Activated CD8-positive, alpha-beta T cell treated with anti-CD3 and anti-CD28 coated beads for 36 hours (primary cell): ENCODE results near the gene GIPC3. TPM values are rescaled to one million over a fixed set of nuclear protein-coding genes. Genes with fewer than 3 reads are reported as not detected.

Experiments used
- ATAC-seq: fragments of 200-7000 bp; cut with Tn5 transposase; one replicate; pipeline ENCODE4 v1.10.0; 2021; ENCODE audit warnings: mild to moderate bottlenecking, moderate library complexity
- CTCF ChIA-PET: fragments of 350-600 bp; sonication (Branson Sonifier 250); formaldehyde crosslinking; loops from one replicate; lab custom pipeline; 2021; ENCODE audit warnings: antibody characterized with exemption; lab: Charles Lee
- POLR2A ChIA-PET: fragments of 350-600 bp; sonication (Branson Sonifier 250); formaldehyde crosslinking; loops from one replicate; lab custom pipeline; 2021; ENCODE audit warnings: antibody characterized with exemption; lab: Charles Lee
- DNase-seq: peaks from one replicate; pipeline ENCODE4 v3.0.0-alpha.2; 2020
- H3K27ac Mint-ChIP-seq: one replicate; pipeline ENCODE4 v1.8.0; 2021; ENCODE audit warnings: mild to moderate bottlenecking, mixed read lengths
- H3K27me3 Mint-ChIP-seq: one replicate; pipeline ENCODE4 v1.8.0; 2021; ENCODE audit warnings: mixed read lengths
- H3K36me3 Mint-ChIP-seq: one replicate; pipeline ENCODE4 v1.8.0; 2021; ENCODE audit warnings: low read depth, mixed read lengths
- H3K4me1 Mint-ChIP-seq: one replicate; pipeline ENCODE4 v1.8.0; 2021; ENCODE audit warnings: low read depth, mixed read lengths
- H3K4me3 Mint-ChIP-seq: one replicate; pipeline ENCODE4 v1.8.0; 2021; ENCODE audit warnings: mild to moderate bottlenecking, moderate library complexity, mixed read lengths
- H3K9me3 Mint-ChIP-seq: one replicate; pipeline ENCODE4 v1.8.0; 2021; ENCODE audit warnings: mixed read lengths
- CTCF ChIP-seq: fragments of 200-600 bp; IDR thresholded peaks from one replicate; pipeline ENCODE4 v1.8.0; 2022; ENCODE audit warnings: antibody characterized with exemption, mild to moderate bottlenecking
- intact Hi-C: fragments of 100-400 bp; cut with micrococcal nuclease; formaldehyde crosslinking; loops from one replicate; pipeline ENCODE4 v1.10.0; 2022
- total RNA-seq, 2 experiments: library from RNA; stranded (reverse); gene quantifications; one replicate each; pipeline ENCODE4 v1.2.3, GENCODE V29; 2021

The GIPC3 gene
- total RNA-seq, 2 experiments from 2014 or later = 0.09 to 0.14 TPM

- ChIA-PET CTCF (interaction anchor here (0.9 to 1.3 kb wide), 2 partner anchors 38 to 56 kb away, joined by 3 to 4 read pairs; no protein-coding TSS in a partner anchor), POLR2A (interaction anchor here (0.6 to 2.7 kb wide), 3 partner anchors 8 to 10 kb away, joined by 3 to 7 read pairs (median 3); partner anchors contain the start of gene TEKTIP1)
- no peak for DNase-seq
- H3K4me3 Mint-ChIP-seq = no peak overlapping the region
- no peak overlapping the region for H3K27ac Mint-ChIP-seq
- TF ChIP-seq CTCF = no peak
- intact Hi-C loops = no loop called here
- H3K36me3 Mint-ChIP-seq = peaks cover 13% of the 10 kb centered on the region
- H3K4me1 Mint-ChIP-seq = peaks cover 25% of the 10 kb centered on the region
- no peaks in the 10 kb centered on the region for H3K9me3 Mint-ChIP-seq
- H3K27me3 Mint-ChIP-seq = no peaks in the 10 kb centered on the region
- no peak for ATAC-seq
Measured at GRCh38 chr19:3548606-3549005, 36.7 kb upstream of the GIPC3 start.

- no peak for ATAC-seq
- intact Hi-C loops = no loop called here
- ChIA-PET POLR2A (no interaction called here), CTCF (interaction anchor here (0.9 kb wide), 1 partner anchor 77 kb away, joined by 3 read pairs; no protein-coding TSS in a partner anchor)
- Mint-ChIP-seq H3K9me3 (no peaks in the 10 kb centered on the region), H3K4me3 (no peak overlapping the region), H3K27ac (no peak overlapping the region), H3K27me3 (no peaks in the 10 kb centered on the region), H3K4me1 (peaks cover 32% of the 10 kb centered on the region), H3K36me3 (peaks cover 18% of the 10 kb centered on the region)
- no peak for TF ChIP-seq CTCF
- DNase-seq = no peak
Measured at GRCh38 chr19:3549816-3550215, 35.5 kb upstream of the GIPC3 start.

- no peak for TF ChIP-seq CTCF
- H3K9me3 Mint-ChIP-seq = no peaks in the 10 kb centered on the region
- H3K36me3 Mint-ChIP-seq = peaks cover 13% of the 10 kb centered on the region
- no peaks in the 10 kb centered on the region for H3K27me3 Mint-ChIP-seq
- DNase-seq (no peak), ATAC-seq (no peak)
- POLR2A ChIA-PET = no interaction called here
- H3K4me1 Mint-ChIP-seq = peaks cover 31% of the 10 kb centered on the region
- CTCF ChIA-PET = interaction anchor here (0.9 to 1.1 kb wide), 2 partner anchors 9 to 78 kb away, joined by 3 read pairs; no protein-coding TSS in a partner anchor
- intact Hi-C loops = no loop called here
- H3K4me3 Mint-ChIP-seq = no peak overlapping the region
- no peak overlapping the region for H3K27ac Mint-ChIP-seq
Measured at GRCh38 chr19:3550947-3551791, 34.1 kb upstream of the GIPC3 start.

- peaks cover 14% of the 10 kb centered on the region for H3K36me3 Mint-ChIP-seq
- TF ChIP-seq CTCF = no peak
Measured at GRCh38 chr19:3551792-3552095, 33.5 kb upstream of the GIPC3 start.

More at GRCh38 chr19:3551792-3552095, 33.5 kb upstream of the GIPC3 start:
- ChIA-PET POLR2A (no interaction called here), CTCF (no interaction called here)
- no peak for ATAC-seq
- Mint-ChIP-seq H3K4me3 (no peak overlapping the region), H3K27ac (peak overlapping the region; percentile 63), H3K9me3 (no peaks in the 10 kb centered on the region), H3K27me3 (no peaks in the 10 kb centered on the region), H3K4me1 (peaks cover 32% of the 10 kb centered on the region)
- no peak for DNase-seq
- intact Hi-C loops = no loop called here
